ENCODE data around the gene RRBP1. TPM values are rescaled to one million over a fixed set of nuclear protein-coding genes. Genes with fewer than 3 reads are reported as not detected.

The RRBP1 gene
- total RNA-seq, 3 donors from 2014 or later: 49.8 to 92.4 (median 78.0) TPM

- Histone ChIP-seq H3K36me3 (no peaks in the 10 kb centered on the region), H3K9me3 (no peaks in the 10 kb centered on the region), H3K27me3 (no peaks in the 10 kb centered on the region), H3K27ac (peak overlapping the region in 1 of 2 donors; percentile 34), H3K4me1 (peaks cover 1 to 9% of the 10 kb centered on the region in 2 donors), H3K4me3 (no peak overlapping the region)
- intact Hi-C loops (cut with DNase I; ENCODE audit: low total_unique reads): no loop called here
- TF ChIP-seq POLR2AphosphoS5 (IDR thresholded peaks at IDR 0.05) (no peak), POLR2A (IDR thresholded peaks at IDR 0.05) (no peak), CTCF (IDR thresholded peaks at IDR 0.05) (no peak)
- no peak for DNase-seq (ENCODE audit: low spot score in 2 of 2)
Measured at GRCh38 chr20:17674722-17675518, 7.1 kb downstream of the RRBP1 start.

- intact Hi-C loops (cut with DNase I; ENCODE audit: low total_unique reads): loop anchor here (2.0 kb wide), 1 partner anchor 58 kb away; no protein-coding TSS in a partner anchor
- no peak for DNase-seq (ENCODE audit: low spot score in 2 of 2)
- no peak for TF ChIP-seq POLR2A (IDR thresholded peaks at IDR 0.05)
- Histone ChIP-seq H3K4me1 (peaks cover 0 to 7% of the 10 kb centered on the region in 2 donors), H3K36me3 (no peaks in the 10 kb centered on the region), H3K27ac (no peak overlapping the region), H3K4me3 (no peak overlapping the region), H3K27me3 (no peaks in the 10 kb centered on the region), H3K9me3 (no peaks in the 10 kb centered on the region)
Measured at GRCh38 chr20:17673084-17673483, 9.0 kb downstream of the RRBP1 start.

- DNase-seq (ENCODE audit: low spot score in 2 of 2): no peak
- H3K27ac ChIP-seq: no peak overlapping the region
- H3K36me3 ChIP-seq: no peaks in the 10 kb centered on the region
- intact Hi-C loops (cut with DNase I; ENCODE audit: low total_unique reads): no loop called here
- H3K27me3 ChIP-seq: no peaks in the 10 kb centered on the region
- H3K4me1 ChIP-seq: peaks cover 0 to 11% of the 10 kb centered on the region in 2 donors
- H3K4me3 ChIP-seq: no peak overlapping the region
- no peaks in the 10 kb centered on the region for H3K9me3 ChIP-seq
- TF ChIP-seq CTCF (IDR thresholded peaks at IDR 0.05): no peak
- TF ChIP-seq POLR2AphosphoS5 (IDR thresholded peaks at IDR 0.05): no peak
- no peak for TF ChIP-seq POLR2A (IDR thresholded peaks at IDR 0.05)
Measured at GRCh38 chr20:17671565-17671964, 10.5 kb downstream of the RRBP1 start.

GRCh38 chr20:17671011-17671410 lies 11.0 kb downstream of the RRBP1 start:
- TF ChIP-seq POLR2AphosphoS5 (IDR thresholded peaks at IDR 0.05) (no peak), POLR2A (IDR thresholded peaks at IDR 0.05) (no peak), CTCF (IDR thresholded peaks at IDR 0.05) (no peak)
- no peak overlapping the region for H3K4me3 ChIP-seq
- H3K27ac ChIP-seq: no peak overlapping the region
- no peaks in the 10 kb centered on the region for H3K9me3 ChIP-seq
- peaks cover 0 to 8% of the 10 kb centered on the region in 2 donors for H3K4me1 ChIP-seq
- no peaks in the 10 kb centered on the region for H3K36me3 ChIP-seq
- DNase-seq (ENCODE audit: low spot score in 2 of 2): no peak
- no peaks in the 10 kb centered on the region for H3K27me3 ChIP-seq
- intact Hi-C loops (cut with DNase I; ENCODE audit: low total_unique reads): no loop called here

- no peaks in the 10 kb centered on the region for H3K27me3 ChIP-seq
- peak overlapping the region in 1 of 2 donors; percentile 6 for H3K27ac ChIP-seq
- no peaks in the 10 kb centered on the region for H3K9me3 ChIP-seq
- H3K36me3 ChIP-seq: no peaks in the 10 kb centered on the region
- intact Hi-C loops (cut with DNase I; ENCODE audit: low total_unique reads): no loop called here
- no peak overlapping the region for H3K4me3 ChIP-seq
- H3K4me1 ChIP-seq: peaks cover 0 to 4% of the 10 kb centered on the region in 2 donors
- TF ChIP-seq POLR2AphosphoS5 (IDR thresholded peaks at IDR 0.05) (no peak), POLR2A (IDR thresholded peaks at IDR 0.05) (no peak), CTCF (IDR thresholded peaks at IDR 0.05) (no peak)
- DNase-seq (ENCODE audit: low spot score in 2 of 2): no peak
Measured at GRCh38 chr20:17669306-17669931, 12.6 kb downstream of the RRBP1 start.

Data from breast epithelium (tissue), 4 donors.